Mesodermal cell (in vitro differentiated cells): Measurements from ENCODE around the gene EAF2. TPM values are rescaled to one million over a fixed set of nuclear protein-coding genes. Genes with fewer than 3 reads are reported as not detected.

Source experiments
- H3K27ac ChIP-seq: 2 replicates; pipeline ENCODE4 v1.7.0; 2013; ENCODE audit warnings: mild to moderate bottlenecking, low read depth, low read length, moderate library complexity; ENCODE audit not compliant: severe bottlenecking
- H3K36me3 ChIP-seq: 2 replicates; pipeline ENCODE4 v1.7.1; 2013; ENCODE audit warnings: mild to moderate bottlenecking, low read length, moderate library complexity; ENCODE audit not compliant: control insufficient read depth, insufficient read depth
- H3K4me1 ChIP-seq: one replicate; pipeline ENCODE4 v1.7.1; 2013; ENCODE audit warnings: mild to moderate bottlenecking, low read length; ENCODE audit not compliant: insufficient read depth, control insufficient read depth, poor library complexity, severe bottlenecking
- H3K4me3 ChIP-seq: 2 replicates; pipeline ENCODE4 v1.7.0; 2013; ENCODE audit warnings: low read length, control low read depth, mild to moderate bottlenecking; ENCODE audit not compliant: insufficient read depth, poor library complexity, severe bottlenecking; ENCODE audit errors: extremely low read depth
- H3K9me3 ChIP-seq: 2 replicates; pipeline ENCODE4 v1.7.1; 2013; ENCODE audit warnings: mild to moderate bottlenecking, low read length, moderate library complexity; ENCODE audit not compliant: control insufficient read depth
- WGBS, 2 experiments: methylation state at CpG; one replicate each; pipeline ENCODE4 v1.1.5; 2013; ENCODE audit warnings: missing lambda C conversion rate in 2 of 2; ENCODE audit not compliant: insufficient coverage in 2 of 2; 5-methylcytosine and 5-hydroxymethylcytosine counted together
- polyA plus RNA-seq, 2 experiments: library from polyadenylated mRNA; stranded (reverse); fragments of 50-300 nt; gene quantifications; one replicate each; pipeline ENCODE4 v1.2.3, GENCODE V29; 2013

The EAF2 gene
- 1.7 TPM for polyA plus RNA-seq (2013, experiment 1 of 2)
- polyA plus RNA-seq (2013, experiment 2 of 2), result 1.8 TPM

DNA sequence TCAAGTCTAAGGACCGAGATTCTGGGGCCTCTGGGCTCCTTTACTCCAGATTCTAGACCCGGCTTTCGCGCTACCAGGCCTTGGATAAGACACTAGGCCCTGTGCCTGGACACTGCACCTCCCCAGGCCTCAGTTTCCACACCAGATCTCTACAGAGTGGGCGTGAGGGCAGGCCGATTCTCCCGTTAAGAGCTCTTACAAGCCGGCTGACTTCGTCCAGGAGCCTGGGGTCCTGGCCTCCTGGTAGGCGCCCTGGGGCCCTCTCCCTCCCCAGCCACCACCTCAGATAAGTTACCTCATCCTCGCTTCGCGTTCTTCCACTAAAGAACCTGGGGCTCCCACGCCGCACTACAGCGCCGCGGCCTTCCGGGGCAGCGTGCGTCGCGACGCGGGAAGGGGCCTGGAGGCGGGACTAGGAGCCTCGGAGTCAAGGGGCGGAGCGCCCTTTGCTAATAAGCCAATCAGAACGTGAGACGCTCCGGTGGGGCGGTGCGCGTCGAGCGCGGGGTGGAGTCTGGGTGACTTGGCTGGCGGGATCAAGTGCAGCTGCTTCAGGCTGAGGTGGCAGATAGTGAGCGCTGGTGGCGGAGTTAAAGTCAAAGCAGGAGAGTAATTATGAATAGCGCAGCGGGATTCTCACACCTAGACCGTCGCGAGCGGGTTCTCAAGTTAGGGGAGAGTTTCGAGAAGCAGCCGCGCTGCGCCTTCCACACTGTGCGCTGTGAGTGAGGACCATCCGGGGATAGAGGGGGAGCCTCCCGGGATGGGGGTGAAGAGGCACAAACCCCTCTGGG is at the start of gene EAF2, which contains the start of gene IQCB1:
TSS of gene EAF2 (plus strand) at position 539 of the 794 bp plus-strand sequence. CDS start at position 616, 77 bp downstream.
TSS of gene IQCB1 (minus strand) at position 390 of the 794 bp plus-strand sequence. CDS start 6,100 bp downstream, outside the sequence.
- Histone ChIP-seq H3K4me3 (peak within 1 kb of the TSS; percentile 66), H3K9me3 (no peaks in the 10 kb centered on the region), H3K4me1 (no peaks in the 10 kb centered on the region), H3K36me3 (peaks cover 24% of the 10 kb centered on the region), H3K27ac (peak within 1 kb of the TSS; percentile 25)
- 0 to 1% methylated on average over 22 to 46 of the region's 54 CpGs for WGBS, 2 experiments

DNA sequence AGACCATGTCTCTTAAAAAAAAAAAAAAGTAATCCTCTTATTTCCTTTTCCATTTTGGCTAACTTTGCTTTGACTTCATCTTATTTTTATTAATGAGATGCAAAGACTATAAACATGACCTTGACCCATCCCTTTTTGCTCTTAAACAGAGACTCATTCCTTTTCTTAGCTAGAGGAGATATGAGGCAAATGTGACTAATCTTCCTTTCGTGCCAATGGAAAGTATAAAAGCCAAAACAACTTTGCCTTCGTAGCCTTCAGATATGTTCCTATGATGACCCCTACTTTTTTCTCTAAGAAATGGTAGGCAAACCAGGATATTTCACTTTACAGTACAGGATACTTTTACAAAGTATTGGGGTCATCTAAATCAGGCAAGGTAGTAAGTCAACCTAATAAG is 48.5 kb upstream of the EAF2 start:
- Histone ChIP-seq H3K4me1 (no peaks in the 10 kb centered on the region), H3K4me3 (no peak overlapping the region), H3K36me3 (peaks cover 28% of the 10 kb centered on the region), H3K9me3 (no peaks in the 10 kb centered on the region), H3K27ac (no peak overlapping the region)
- WGBS, 2 experiments, result 100% methylated on average over 2 of the region's 2 CpGs; no CpG with 5 or more reads in 1 of the 2 experiments

DNA sequence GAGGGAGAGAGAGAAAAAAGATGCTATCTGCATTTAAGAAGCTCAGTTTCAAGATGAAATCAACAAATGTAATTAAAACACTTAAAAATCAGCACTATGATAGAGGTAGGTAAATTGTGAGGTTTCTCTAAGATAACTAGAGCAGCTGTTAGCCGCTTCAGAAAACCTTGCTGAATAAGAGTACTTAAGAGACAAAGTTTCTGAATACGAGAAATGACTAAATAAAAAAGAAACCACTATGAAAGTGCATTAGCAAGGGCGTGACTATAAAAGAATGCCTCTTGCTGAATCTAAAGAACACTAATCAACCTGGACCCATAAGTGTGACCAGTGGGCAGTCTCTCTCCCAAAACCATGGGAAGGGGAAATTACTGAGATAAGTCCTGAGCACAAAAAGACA is 41.9 kb upstream of the EAF2 start:
- Histone ChIP-seq H3K9me3 (no peaks in the 10 kb centered on the region), H3K27ac (no peak overlapping the region), H3K36me3 (peaks cover 20% of the 10 kb centered on the region), H3K4me3 (no peak overlapping the region), H3K4me1 (no peaks in the 10 kb centered on the region)
- 100% methylated on average over 1 to 2 of the region's 3 CpGs for WGBS, 2 experiments

DNA sequence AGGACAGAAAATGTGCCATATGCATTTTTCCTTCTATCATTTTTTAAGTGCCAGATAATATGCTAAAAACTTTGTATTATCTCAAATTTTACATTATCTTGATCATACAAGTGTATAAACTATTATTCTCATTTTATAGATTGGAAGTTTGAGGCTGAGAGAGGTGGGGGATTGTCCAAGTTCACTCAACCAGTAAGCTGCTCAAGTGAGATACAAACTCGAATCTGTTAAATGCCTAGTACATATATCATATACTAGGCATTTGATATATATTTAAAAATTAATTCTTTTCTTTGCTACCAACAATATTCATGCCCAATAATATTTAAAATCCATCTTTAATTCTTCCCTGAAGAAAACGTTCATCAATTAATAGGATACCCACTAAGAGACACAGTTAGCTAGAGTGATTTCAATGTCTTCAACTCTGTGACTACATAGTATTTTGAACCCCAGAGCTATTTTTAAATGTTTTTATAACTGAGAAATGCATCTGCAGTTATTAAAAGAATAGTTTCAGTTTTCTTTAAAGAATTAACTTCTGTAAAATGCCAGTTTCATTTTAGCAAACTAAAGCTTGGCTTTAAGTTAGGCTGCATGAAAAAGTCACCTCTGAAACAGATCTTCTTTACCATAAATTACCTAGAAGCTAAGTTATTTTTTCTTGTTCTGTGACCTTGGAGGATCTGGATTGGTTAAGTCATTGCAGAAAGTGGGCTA is 40.6 kb upstream of the EAF2 start:
- Histone ChIP-seq H3K9me3 (no peaks in the 10 kb centered on the region), H3K4me1 (no peaks in the 10 kb centered on the region), H3K36me3 (peaks cover 6% of the 10 kb centered on the region), H3K4me3 (no peak overlapping the region), H3K27ac (no peak overlapping the region)
- 100% methylated on average over 1 of the region's 2 CpGs for WGBS, 2 experiments

DNA sequence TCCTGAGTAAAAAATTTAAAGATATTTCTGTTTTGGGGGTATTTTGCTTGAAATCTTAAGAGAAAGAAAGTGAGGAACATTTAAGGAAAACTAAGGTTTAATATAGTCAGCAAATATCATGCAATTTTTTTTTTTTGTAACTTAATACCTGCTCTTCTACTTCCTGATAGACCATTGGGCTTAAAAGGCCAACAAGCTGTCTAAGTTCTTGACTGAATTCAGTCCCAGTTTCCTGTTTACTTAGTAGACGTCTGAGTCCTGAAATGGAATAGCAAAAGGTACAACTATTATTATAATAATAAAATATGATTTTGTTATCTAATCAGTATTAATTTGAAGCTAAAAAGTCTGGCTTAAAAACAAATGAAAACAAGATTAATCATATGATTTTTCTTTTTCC is 38.0 kb upstream of the EAF2 start:
- H3K9me3 ChIP-seq, result no peaks in the 10 kb centered on the region
- H3K36me3 ChIP-seq, result peaks cover 5% of the 10 kb centered on the region
- no peak overlapping the region for H3K4me3 ChIP-seq
- no peak overlapping the region for H3K27ac ChIP-seq
- no peaks in the 10 kb centered on the region for H3K4me1 ChIP-seq
- WGBS, 2 experiments, result no CpG with 5 or more reads among the region's 1 CpG

DNA sequence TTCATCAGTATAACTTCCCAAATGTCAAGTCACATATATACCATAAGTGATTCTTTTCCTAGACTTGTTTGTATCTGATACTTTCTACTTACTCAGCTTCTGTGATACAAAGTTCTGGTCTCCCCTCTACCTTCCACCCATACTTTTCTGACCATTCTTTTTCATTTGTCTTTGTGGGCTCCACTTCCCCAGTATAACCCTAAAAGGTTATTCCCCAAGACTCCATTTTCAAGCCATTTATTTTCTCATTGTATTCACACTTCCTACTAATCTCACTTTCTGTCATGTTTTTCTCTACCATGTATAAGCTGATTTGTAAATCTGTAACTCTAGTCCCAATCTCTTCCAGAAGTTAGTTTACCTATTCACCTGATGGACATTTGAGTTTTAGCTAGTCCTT is 34.1 kb upstream of the EAF2 start:
- no peak overlapping the region for H3K4me3 ChIP-seq
- H3K4me1 ChIP-seq, result no peaks in the 10 kb centered on the region
- H3K9me3 ChIP-seq, result no peaks in the 10 kb centered on the region
- peaks cover 7% of the 10 kb centered on the region for H3K36me3 ChIP-seq
- H3K27ac ChIP-seq, result no peak overlapping the region

DNA sequence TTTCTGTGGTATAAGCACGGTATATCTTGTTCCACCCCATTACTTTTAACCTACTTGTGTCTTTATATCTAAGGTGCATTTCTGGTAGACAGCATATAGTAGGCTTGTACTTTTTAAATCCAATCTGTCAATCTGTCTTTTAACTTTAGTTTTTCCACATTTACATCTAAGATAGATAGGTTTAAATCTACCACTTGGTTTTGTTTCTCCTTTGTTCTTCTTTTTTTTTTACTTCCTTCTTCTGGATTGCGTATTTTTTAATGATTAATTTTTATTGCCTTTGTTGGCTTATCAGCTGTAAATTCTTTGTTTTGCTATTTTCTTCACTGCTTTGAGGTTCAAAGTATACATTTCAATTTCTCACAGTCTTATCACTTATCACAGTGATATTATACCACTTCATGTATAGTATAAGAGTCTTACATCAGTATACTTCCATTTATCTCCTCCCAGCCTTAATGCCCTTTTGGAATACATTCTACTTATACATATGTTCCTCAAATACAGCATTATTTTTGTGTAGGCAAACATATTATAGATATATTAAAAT is 31.2 kb upstream of the EAF2 start:
- Histone ChIP-seq H3K27ac (no peak overlapping the region), H3K36me3 (peaks cover 14% of the 10 kb centered on the region), H3K4me3 (no peak overlapping the region)

DNA sequence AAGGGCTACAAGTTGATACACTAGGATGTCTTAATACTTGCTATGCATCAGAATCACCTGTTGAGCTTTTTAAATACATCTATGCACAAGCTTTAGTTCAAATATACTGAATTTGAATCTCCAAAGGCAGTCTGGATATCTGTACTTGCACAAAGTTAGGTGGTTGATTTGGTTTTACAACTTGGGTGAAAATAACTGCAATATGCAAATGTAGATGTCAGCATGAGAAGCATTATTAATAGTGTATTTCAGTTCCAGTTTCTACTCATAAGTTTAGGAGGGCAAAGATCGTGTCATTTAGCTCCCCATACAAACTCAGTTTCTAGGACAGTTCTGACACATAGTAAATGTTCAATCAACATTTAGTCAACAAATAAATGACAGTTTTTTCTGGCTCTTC is 25.8 kb upstream of the EAF2 start:
- Histone ChIP-seq H3K36me3 (peaks cover 28% of the 10 kb centered on the region), H3K27ac (no peak overlapping the region)
- no CpG with 5 or more reads among the region's 1 CpG for WGBS, 2 experiments

More for the DNA sequence above, 31.2 kb upstream of the EAF2 start:
- no peaks in the 10 kb centered on the region for H3K9me3 ChIP-seq
- no peaks in the 10 kb centered on the region for H3K4me1 ChIP-seq
- WGBS, 2 experiments, result no CpG with 5 or more reads among the region's 2 CpGs

DNA sequence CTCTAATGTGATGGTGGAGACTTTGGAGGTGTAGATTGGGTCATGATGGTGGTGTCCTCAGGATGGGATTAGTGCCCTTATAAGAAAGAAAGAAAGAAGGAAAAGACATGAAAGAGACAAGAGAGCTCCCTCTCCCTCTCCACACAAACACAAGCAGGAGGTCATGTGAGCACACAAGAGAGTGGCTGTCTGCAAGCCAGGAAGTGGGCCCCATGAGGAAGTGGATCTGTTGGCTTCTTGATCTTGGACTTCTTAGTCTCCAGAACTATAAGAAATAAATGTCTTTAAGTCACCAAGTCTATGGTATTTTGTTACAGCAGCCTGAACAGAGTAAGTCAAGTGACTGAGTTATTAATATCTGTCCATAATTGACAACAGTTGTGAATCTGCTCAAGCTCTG is 17.3 kb upstream of the EAF2 start:
- Histone ChIP-seq H3K36me3 (peaks cover 42% of the 10 kb centered on the region), H3K4me3 (no peak overlapping the region), H3K27ac (no peak overlapping the region), H3K4me1 (no peaks in the 10 kb centered on the region), H3K9me3 (peaks cover 5% of the 10 kb centered on the region)

More for the DNA sequence above, 25.8 kb upstream of the EAF2 start:
- H3K9me3 ChIP-seq, result no peaks in the 10 kb centered on the region
- H3K4me1 ChIP-seq, result no peaks in the 10 kb centered on the region
- H3K4me3 ChIP-seq, result no peak overlapping the region

DNA sequence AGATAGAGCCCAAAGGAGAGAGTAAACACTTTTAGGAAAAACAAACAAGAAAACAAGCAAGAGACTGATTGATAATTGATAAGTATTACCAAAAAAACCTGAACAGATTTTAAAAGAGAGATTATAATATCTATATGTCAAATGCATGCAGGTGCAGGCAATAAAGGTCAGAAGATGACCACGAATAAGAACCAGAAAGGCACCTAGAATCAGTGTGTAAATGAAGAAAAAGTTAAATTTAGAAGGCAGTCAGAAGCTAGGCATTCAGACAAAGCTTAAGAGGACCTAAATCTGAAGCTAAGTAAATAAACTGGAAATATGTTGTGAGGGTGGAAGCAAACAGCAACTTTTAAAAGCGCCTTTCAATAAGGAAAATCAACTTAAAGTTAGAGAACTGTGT is 16.4 kb upstream of the EAF2 start:
- H3K36me3 ChIP-seq, result peaks cover 48% of the 10 kb centered on the region
- peaks cover 13% of the 10 kb centered on the region for H3K9me3 ChIP-seq
- H3K4me3 ChIP-seq, result no peak overlapping the region
- no peaks in the 10 kb centered on the region for H3K4me1 ChIP-seq
- H3K27ac ChIP-seq, result no peak overlapping the region
- WGBS, 2 experiments, result 80 to 94% methylated on average over 2 of the region's 2 CpGs
